Body of pancreas (tissue), 4 donors: ENCODE results near the gene JAKMIP3.

Experiments
- CTCF ChIP-seq, 7 experiments: fragments of 450-650 bp in 4 of 7; fragments of 200-600 bp in 3 of 7; sonication (generic) in 3 of 7; IDR thresholded peaks; one replicate each; pipeline ENCODE4 v1.5.1; 2016 to 2019; ENCODE audit warnings: antibody characterized with exemption in 7 of 7
- POLR2A ChIP-seq, 3 donors: fragments of 450-650 bp; IDR thresholded peaks; one replicate each; pipeline ENCODE4 v1.6.1; 2016; ENCODE audit warnings: antibody characterized with exemption in 3 of 3, mild to moderate bottlenecking in 2 of 3

GRCh38 chr10:132058793-132059759, 6.7 kb upstream of the JAKMIP3 start:
- TF ChIP-seq CTCF (IDR thresholded peaks at IDR 0.05) (no peak), POLR2A (IDR thresholded peaks at IDR 0.05) (no peak)
